H1 (cell line): Measurements from ENCODE around the gene AKT1. TPM values are rescaled to one million over a fixed set of nuclear protein-coding genes. Genes with fewer than 3 reads are reported as not detected.

ENCODE experiments used
- ATF2 ChIP-seq: IDR thresholded peaks from 2 replicates; pipeline ENCODE4 v1.6.1; 2012; ENCODE audit warnings: low read length, inconsistent platforms
- CBX8 ChIP-seq: fragments of 300-800, 300-1000 bp; sonication (generic); IDR thresholded peaks from 2 replicates; pipeline ENCODE4 v1.7.1; 2016; ENCODE audit warnings: low read depth, low read length, borderline replicate concordance
- EZH2 ChIP-seq: fragments of 200-600 bp; sonication (generic); IDR thresholded peaks from 2 replicates; pipeline ENCODE4 v1.7.1; 2012; ENCODE audit warnings: low read depth, mild to moderate bottlenecking, moderate library complexity, low read length, inconsistent platforms; ENCODE audit not compliant: severe bottlenecking
- JUN ChIP-seq: IDR thresholded peaks from 2 replicates; pipeline ENCODE4 v1.6.1; 2011; ENCODE audit warnings: low read depth, mild to moderate bottlenecking, improper control_type of control experiment, low read length
- NRF1 ChIP-seq: IDR thresholded peaks from 2 replicates; pipeline ENCODE4 v1.6.1; 2011; ENCODE audit warnings: mild to moderate bottlenecking, low read depth, low read length, improper control_type of control experiment
- SIX5 ChIP-seq: IDR thresholded peaks from 2 replicates; pipeline ENCODE4 v1.6.1; 2011; ENCODE audit warnings: mild to moderate bottlenecking, low read depth, low read length
- TAF1 ChIP-seq: IDR thresholded peaks from 2 replicates; pipeline ENCODE4 v1.6.1; 2011; ENCODE audit warnings: mild to moderate bottlenecking, low read depth, low read length
- polyA plus RNA-seq, 7 experiments: library from polyadenylated mRNA; depleted of rRNA in 3 of 7; stranded (reverse) in 5 of 7; unstranded in 2 of 7; fragments of >200 nt in 5 of 7; fragments of 200-250 nt in 2 of 7; gene quantifications; 1 replicate in 5 of 7; 2 replicates in 1 of 7; 4 replicates in 1 of 7; pipeline versions ENCODE4 v1.2.1 to v1.2.3, GENCODE V29; 2011 to 2013; ENCODE audit warnings: missing spikeins in 2 of 7, mixed read lengths in 2 of 7
- total RNA-seq: library from RNA; stranded (reverse); fragmentation: NEBNext Ultra II Directional; extraction: Animal tissue kit (Norgen Biotek cat#: 25700); gene quantifications from 2 replicates; pipeline ENCODE4 v1.2.1, GENCODE V29; 2021

AKT1 gene
- total and polyA plus RNA-seq, 2 of the 8 experiments (the other 6 are each of a cell fraction or from before 2014, with no cell fraction given), result 68.1 to 71.5 TPM

GRCh38 chr14:104785708-104786080, 9.9 kb downstream of the AKT1 start (continued):
- TF ChIP-seq ATF2, result no peak
- no peak for TF ChIP-seq CBX8
- TF ChIP-seq JUN, result no peak
- TF ChIP-seq TAF1, result no peak
- no peak for TF ChIP-seq SIX5
- TF ChIP-seq EZH2, result no peak
- TF ChIP-seq NRF1, result no peak
